Measurements from ENCODE around the gene ABLIM2.

The ABLIM2 gene

DNA sequence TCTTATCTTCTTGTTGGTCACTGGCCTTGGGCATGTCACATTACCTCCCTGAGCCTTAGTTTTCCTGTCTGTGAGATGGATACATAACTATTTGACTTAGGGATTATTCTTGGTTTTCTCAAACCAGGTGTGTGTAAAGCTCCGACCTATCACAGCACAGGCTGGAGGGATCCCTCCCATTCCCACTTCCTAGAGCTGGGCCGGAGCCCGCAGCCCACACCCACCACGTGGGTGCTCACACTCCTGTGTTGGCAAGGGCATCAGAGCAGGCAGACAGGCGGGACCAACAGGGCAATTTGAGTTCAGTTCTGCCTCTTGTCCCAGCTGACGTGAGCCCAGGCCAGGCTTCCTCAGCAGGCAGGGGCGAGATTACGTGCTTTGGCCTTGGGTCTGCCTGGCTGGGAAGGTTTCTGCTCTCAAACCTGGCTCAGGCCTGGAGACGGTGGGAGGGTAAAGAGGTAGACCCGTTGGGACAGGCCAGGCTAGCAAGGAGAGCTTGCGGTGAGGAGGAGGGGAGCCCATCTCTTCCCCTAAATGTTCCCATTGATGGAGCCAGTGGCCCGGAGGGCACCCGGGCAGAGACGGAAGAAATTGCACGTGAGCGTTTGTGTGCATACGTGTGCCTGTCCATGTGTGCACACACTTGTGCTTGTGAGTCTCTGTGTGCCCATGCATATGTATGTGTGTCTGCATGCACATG, 39.7 kb upstream of the ABLIM2 start:
- Histone ChIP-seq H3K9me3 (ENCODE audit: control insufficient read depth, insufficient read depth, low read length) (no peaks in the 10 kb centered on the region), H3K36me3 (ENCODE audit: insufficient read depth, low read length) (no peaks in the 10 kb centered on the region), H3K4me1 (ENCODE audit: insufficient read depth, low read length) (peaks cover 5% of the 10 kb centered on the region; the same call in 1 of the 2 replicates), H3K9ac (ENCODE audit: low read depth, low read length) (no peak overlapping the region)

DNA sequence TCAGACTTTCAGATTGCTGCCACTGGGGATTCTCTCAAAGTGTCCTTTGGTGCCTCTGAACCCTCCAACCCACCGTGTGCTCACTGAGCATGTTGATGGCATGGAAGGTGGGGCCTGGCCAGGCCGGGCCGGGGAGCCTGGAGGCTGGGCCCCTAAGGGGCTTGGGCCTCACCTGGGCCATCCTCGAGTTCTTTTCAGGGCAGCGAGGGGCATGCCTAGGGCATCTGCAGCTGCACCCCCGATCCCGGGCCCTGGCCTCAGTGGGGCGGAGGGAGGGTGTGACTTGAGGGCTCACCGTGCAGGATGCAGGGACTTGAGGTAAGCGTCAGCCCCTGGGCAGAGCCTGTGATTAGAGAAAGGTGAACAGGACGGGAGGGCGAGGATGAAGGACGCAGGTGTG, 38.9 kb upstream of the ABLIM2 start:
- peaks cover 5% of the 10 kb centered on the region; the same call in 1 of the 2 replicates for H3K4me1 ChIP-seq (ENCODE audit: insufficient read depth, low read length)

DNA sequence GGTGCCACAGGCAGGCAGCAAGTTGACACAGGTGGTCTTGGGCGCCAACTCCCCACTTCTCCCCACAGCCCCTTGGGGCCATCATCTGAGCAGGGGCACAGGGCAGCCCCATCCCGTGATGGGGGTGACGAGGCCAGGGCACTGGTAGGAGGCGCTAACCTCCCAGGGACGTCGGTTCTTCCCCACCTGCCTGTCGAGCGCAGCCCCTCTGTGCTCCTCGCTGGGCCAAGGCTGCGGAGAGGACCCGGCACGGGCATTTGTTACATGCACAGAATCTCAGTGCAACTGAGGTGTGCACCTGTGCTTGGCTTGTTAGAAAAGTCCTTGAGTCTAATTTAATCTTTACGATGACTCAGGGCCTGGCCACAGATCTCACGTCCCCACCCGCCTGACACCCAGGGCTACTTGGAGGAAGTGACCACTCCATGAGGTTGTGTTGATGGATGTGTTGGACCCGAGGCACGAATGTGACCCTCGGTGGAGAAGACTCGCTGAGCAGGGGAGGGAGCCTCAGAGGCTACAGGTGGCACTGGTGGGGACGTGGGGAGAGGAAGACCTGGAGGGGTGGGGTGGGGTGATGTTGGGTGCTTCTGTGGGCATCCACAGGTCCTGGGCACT, 37.3 kb upstream of the ABLIM2 start:
- Histone ChIP-seq H3K9me3 (ENCODE audit: control insufficient read depth, insufficient read depth, low read length) (no peaks in the 10 kb centered on the region), H3K9ac (ENCODE audit: low read depth, low read length) (no peak overlapping the region), H3K36me3 (ENCODE audit: insufficient read depth, low read length) (no peaks in the 10 kb centered on the region), H3K4me1 (ENCODE audit: insufficient read depth, low read length) (peaks cover 5% of the 10 kb centered on the region; the same call in 1 of the 2 replicates)

More for the DNA sequence above, 38.9 kb upstream of the ABLIM2 start:
- Histone ChIP-seq H3K9ac (ENCODE audit: low read depth, low read length) (no peak overlapping the region), H3K9me3 (ENCODE audit: control insufficient read depth, insufficient read depth, low read length) (no peaks in the 10 kb centered on the region), H3K36me3 (ENCODE audit: insufficient read depth, low read length) (no peaks in the 10 kb centered on the region)

- H3K9me3 ChIP-seq (ENCODE audit: control insufficient read depth, insufficient read depth, low read length) = no peaks in the 10 kb centered on the region
- H3K4me1 ChIP-seq (ENCODE audit: insufficient read depth, low read length) = peaks cover 3% of the 10 kb centered on the region; the same call in 1 of the 2 replicates
- no peak overlapping the region for H3K9ac ChIP-seq (ENCODE audit: low read depth, low read length)
These were observed 36.8 kb upstream of the ABLIM2 start for GRCh38 chr4:8195431-8195830.

DNA sequence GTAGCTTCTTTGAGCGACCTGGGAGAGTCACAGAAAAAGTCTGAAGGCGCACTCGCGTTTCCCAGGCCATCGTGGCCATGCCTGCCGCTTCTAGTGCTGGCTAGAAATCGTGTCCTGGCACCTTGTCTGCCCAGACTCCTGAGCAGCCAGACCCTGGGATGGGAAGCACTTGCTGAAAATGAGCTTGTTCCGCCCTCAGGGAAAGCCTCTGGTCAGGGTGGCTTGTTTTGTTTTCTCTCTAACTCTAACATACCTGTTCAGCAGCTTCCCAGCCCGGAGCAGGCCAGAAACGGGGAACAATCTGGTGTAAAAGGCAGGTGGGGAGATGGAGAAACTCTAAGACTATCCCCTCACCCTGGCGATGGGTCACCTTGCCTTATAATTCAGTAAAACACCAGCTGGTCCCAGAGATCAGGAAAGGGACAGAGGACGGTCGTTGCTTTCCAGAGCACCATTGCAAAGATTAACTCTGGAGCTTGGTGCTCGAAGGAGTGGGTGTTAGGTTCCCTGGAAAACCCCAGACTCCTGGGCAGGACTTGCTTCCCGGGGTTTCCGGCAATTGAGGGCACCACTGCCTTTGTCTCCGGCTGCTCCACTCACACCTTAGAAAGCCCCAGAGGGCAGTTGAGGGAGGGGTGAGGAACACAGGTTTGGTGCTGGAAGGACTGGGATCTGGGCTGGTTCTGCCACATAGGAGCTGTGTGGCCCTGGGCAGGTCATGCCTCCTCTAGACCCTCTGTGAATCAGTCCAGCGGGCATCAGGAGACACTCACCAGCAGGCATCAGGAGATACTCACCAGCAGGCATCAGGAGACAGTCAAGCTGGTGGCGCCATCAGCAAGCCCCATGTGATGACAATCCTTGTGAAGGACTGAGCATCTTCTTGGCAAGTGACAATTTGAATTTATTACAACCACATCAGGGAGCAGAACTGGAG, 36.0 kb upstream of the ABLIM2 start:
- Histone ChIP-seq H3K9me3 (ENCODE audit: control insufficient read depth, insufficient read depth, low read length) (no peaks in the 10 kb centered on the region), H3K9ac (ENCODE audit: low read depth, low read length) (no peak overlapping the region), H3K36me3 (ENCODE audit: insufficient read depth, low read length) (no peaks in the 10 kb centered on the region), H3K4me1 (ENCODE audit: insufficient read depth, low read length) (peaks cover 3% of the 10 kb centered on the region; the same call in 1 of the 2 replicates)

More at GRCh38 chr4:8195431-8195830, 36.8 kb upstream of the ABLIM2 start:
- H3K36me3 ChIP-seq (ENCODE audit: insufficient read depth, low read length) = no peaks in the 10 kb centered on the region

- Histone ChIP-seq H3K36me3 (ENCODE audit: insufficient read depth, low read length) (no peaks in the 10 kb centered on the region), H3K4me1 (ENCODE audit: insufficient read depth, low read length) (no peaks in the 10 kb centered on the region; the same call in 1 of the 2 replicates), H3K9me3 (ENCODE audit: control insufficient read depth, insufficient read depth, low read length) (no peaks in the 10 kb centered on the region), H3K9ac (ENCODE audit: low read depth, low read length) (no peak overlapping the region)
These were observed 34.4 kb upstream of the ABLIM2 start for GRCh38 chr4:8192748-8193738.

DNA sequence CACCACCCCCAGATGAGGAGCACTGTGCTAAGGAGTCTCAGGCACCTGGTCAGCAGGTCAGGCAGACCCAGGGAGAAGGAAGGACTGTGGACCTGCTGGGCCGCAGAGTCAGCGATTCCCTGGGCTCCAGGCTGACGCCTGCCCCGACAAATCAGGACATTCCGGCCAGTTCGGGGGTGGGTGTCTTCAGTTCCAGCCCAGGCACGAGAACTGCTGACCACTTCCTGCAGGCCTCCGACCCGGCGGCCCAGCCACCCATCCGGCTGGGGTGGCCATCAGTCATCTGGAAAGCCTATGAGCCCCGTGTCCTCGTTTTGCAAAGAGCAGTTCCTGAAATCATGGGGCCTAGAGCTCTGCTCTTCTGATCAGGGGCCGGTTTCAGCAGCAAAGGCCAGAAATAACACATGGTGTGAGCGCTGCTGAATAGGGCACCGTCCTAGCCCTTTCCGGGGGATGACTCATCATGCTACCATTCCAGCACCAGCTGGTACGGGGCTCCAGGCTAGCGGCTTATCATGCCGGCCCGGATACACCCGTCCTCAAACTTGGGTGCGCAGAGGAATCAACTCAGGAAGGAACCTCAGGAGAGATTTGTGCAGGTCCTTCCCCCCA, 32.6 kb upstream of the ABLIM2 start:
- H3K36me3 ChIP-seq (ENCODE audit: insufficient read depth, low read length) = no peaks in the 10 kb centered on the region
- no peaks in the 10 kb centered on the region for H3K9me3 ChIP-seq (ENCODE audit: control insufficient read depth, insufficient read depth, low read length)
- no peaks in the 10 kb centered on the region; the same call in 1 of the 2 replicates for H3K4me1 ChIP-seq (ENCODE audit: insufficient read depth, low read length)
- no peak overlapping the region for H3K9ac ChIP-seq (ENCODE audit: low read depth, low read length)

DNA sequence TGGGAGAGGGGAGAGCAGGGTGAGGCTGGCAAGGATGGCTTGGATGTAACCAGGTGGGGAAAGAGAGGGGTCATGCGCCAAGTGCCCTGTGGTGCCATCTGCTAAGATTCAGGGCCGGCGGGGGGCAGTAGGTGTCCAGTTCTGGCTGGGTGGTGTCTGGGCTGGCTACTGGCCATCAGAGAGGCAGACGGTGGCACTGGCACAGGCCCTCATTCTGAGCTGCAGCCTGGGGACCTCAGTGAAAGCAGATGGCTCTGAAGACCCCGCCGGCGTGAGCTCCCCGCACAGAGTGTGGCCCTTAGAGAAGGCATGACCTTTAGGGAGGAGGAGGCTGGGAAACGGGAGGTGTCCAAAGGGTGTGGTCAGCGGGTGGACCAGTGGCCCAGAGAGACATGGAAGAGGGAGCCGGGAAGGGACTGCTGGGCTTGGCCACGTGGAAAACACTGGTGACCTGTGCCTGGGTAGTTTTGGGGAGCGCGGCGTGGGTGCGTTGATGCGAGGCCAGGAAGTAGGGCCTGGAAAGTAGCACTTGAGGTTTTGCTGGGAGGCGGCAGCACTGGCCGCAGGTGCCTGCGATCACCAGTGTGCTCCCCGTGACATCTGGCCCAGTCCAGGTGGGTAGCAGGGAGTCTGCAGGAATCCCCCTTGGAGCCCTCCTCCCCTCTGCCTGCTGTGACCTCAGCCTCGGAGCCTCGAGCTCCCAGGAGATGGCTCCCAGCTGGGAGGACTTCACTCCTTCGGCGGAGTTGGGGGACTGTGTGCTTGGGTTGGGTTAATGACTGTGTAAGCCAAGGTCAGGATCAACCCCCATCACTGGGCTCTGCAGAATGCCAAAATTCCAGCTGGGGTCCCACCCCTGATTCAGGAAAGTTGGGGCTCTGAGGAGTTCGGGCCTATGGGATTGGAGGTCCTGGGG, 31.2 kb upstream of the ABLIM2 start:
- Histone ChIP-seq H3K9me3 (ENCODE audit: control insufficient read depth, insufficient read depth, low read length) (no peaks in the 10 kb centered on the region), H3K4me1 (ENCODE audit: insufficient read depth, low read length) (no peaks in the 10 kb centered on the region; the same call in 1 of the 2 replicates), H3K36me3 (ENCODE audit: insufficient read depth, low read length) (no peaks in the 10 kb centered on the region), H3K9ac (ENCODE audit: low read depth, low read length) (no peak overlapping the region)

DNA sequence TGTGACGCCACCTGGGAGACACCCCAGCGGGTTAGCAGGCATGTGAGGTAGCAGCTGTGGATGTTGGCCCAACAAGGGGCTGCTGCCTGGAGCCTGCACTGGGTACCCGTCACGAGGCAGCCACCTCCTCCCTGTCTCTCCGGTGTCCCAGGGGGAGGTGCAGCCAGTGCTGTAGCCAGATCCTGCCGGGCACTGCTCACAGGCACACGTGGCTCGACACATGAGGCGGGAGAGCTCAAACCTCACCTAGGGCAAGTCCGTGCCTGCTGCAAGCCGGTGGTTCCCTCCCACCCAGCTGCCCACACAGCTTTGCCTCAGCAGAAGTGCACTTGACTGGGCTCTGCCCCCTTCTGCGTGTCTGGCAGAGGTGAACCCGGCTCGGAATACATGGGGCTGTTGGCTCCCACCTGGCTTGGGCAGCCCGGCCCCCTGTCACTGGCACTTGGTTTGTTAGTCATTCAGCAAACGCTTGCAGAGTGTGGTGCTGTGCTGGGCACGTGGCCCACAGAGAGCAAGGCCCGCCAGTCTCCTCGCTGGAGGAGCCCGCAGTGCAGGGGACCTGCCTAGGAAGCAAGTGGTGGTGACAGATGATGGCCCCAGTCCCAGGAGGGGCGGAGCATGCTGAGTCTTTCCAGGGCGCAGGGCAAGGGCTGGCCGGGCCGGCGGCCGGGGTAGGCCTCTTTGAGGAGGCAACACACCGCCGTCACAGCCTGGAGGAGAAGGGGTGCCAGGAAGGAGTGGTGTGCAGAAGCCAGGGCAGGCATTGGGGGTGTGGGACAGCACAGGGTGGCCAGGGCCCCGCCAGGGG, 30.3 kb upstream of the ABLIM2 start:
- Histone ChIP-seq H3K9me3 (ENCODE audit: control insufficient read depth, insufficient read depth, low read length) (no peaks in the 10 kb centered on the region), H3K4me1 (ENCODE audit: insufficient read depth, low read length) (no peaks in the 10 kb centered on the region; the same call in 1 of the 2 replicates), H3K9ac (ENCODE audit: low read depth, low read length) (no peak overlapping the region), H3K36me3 (ENCODE audit: insufficient read depth, low read length) (no peaks in the 10 kb centered on the region)

- Histone ChIP-seq H3K9me3 (ENCODE audit: control insufficient read depth, insufficient read depth, low read length) (no peaks in the 10 kb centered on the region), H3K4me1 (ENCODE audit: insufficient read depth, low read length) (no peaks in the 10 kb centered on the region; the same call in 1 of the 2 replicates), H3K9ac (ENCODE audit: low read depth, low read length) (no peak overlapping the region), H3K36me3 (ENCODE audit: insufficient read depth, low read length) (no peaks in the 10 kb centered on the region)
These were observed 29.5 kb upstream of the ABLIM2 start for GRCh38 chr4:8188085-8188484.

DNA sequence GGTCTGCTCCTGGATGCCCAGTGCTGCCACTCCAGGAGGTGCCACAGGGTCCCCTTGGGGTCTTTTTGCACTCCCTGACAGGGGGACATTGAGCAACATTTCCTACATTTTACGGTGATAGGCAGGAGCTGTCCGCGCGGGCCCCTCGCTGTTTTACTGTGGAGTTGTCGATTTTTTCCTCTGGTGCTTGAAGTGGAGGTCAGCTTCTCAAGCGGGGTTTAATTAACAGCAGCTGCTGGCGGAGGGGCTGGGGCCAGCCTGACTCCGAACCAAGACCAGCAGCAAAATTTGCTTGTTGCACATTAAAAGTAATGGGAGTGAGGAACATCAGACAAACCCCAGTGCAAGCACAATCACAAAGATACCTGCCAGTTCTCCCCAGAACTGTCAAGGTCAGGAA, 27.3 kb upstream of the ABLIM2 start:
- Histone ChIP-seq H3K4me1 (ENCODE audit: insufficient read depth, low read length) (no peaks in the 10 kb centered on the region; the same call in 1 of the 2 replicates), H3K9ac (ENCODE audit: low read depth, low read length) (no peak overlapping the region), H3K36me3 (ENCODE audit: insufficient read depth, low read length) (no peaks in the 10 kb centered on the region), H3K9me3 (ENCODE audit: control insufficient read depth, insufficient read depth, low read length) (no peaks in the 10 kb centered on the region)

DNA sequence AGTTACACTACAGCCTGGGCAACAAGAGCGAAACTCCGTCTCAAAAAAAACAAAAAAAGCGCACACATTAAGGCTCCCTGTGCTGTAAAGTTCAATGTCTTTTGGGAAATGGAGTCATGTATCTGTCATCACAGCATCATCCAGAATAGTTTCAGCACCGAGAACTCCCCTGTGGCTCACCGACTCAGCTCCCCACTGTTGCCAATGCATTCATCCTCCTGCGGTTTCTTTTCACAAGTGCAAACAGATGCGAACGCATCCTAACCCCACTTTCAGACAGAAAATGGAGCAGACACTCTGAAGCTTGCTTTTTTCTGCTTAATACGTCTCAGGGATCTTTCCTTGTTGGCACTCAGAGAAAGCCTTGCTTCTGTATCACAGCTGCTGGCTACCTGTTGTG, 26.7 kb upstream of the ABLIM2 start:
- no peaks in the 10 kb centered on the region for H3K4me1 ChIP-seq (ENCODE audit: insufficient read depth, low read length)
- H3K9me3 ChIP-seq (ENCODE audit: control insufficient read depth, insufficient read depth, low read length) = no peaks in the 10 kb centered on the region
- no peak overlapping the region for H3K9ac ChIP-seq (ENCODE audit: low read depth, low read length)
- no peaks in the 10 kb centered on the region for H3K36me3 ChIP-seq (ENCODE audit: insufficient read depth, low read length)

Measured in ES-I3 (cell line).